HL-60 (cell line): ENCODE results near the gene RGS19.

Experiments
- DNase-seq, 2 experiments: peaks; one replicate each; pipeline ENCODE4 v3.0.0-alpha.2; 2010 to 2020; ENCODE audit warnings: low read depth in 1 of 2, low spot score in 1 of 2
- H3K27ac ChIP-seq: fragments of 250-450 bp; sonication (Bioruptor Pico); replicated peaks from 2 replicates; pipeline ENCODE4 v1.5.1; 2020; ENCODE audit warnings: mild to moderate bottlenecking, moderate library complexity
- H3K27me3 ChIP-seq: fragments of 250-450 bp; sonication (Bioruptor Pico); 2 replicates; pipeline ENCODE4 v1.5.1; 2021; ENCODE audit warnings: mild to moderate bottlenecking, moderate library complexity; ENCODE audit not compliant: insufficient read depth, poor library complexity, severe bottlenecking
- H3K4me3 ChIP-seq: replicated peaks from 2 replicates; pipeline ENCODE4 v1.5.1; 2011; ENCODE audit warnings: mild to moderate bottlenecking, control low read depth, low read length; ENCODE audit not compliant: insufficient read depth
- GABPA ChIP-seq: IDR thresholded peaks from 2 replicates; pipeline ENCODE4 v1.6.1; 2012; ENCODE audit warnings: low read depth
- POLR2AphosphoS5 ChIP-seq: IDR thresholded peaks from 2 replicates; pipeline ENCODE4 v1.6.1; 2012; ENCODE audit warnings: low read depth
- SPI1 ChIP-seq: IDR thresholded peaks from 2 replicates; pipeline ENCODE4 v1.6.1; 2012; ENCODE audit warnings: low read depth, mild to moderate bottlenecking, borderline replicate concordance
- TF ChIP-seq, protein P1 (sequence below): IDR thresholded peaks from one replicate; pipeline ENCODE4 v1.5.1; 2011; ENCODE audit warnings: low read length, control low read depth, inconsistent platforms; ENCODE audit not compliant: insufficient read depth
- TF ChIP-seq, protein P2 (sequence below): IDR thresholded peaks from 2 replicates; pipeline ENCODE4 v1.6.1; 2012; ENCODE audit warnings: low read depth; ENCODE audit not compliant: insufficient replicate concordance

The RGS19 gene

DNA sequence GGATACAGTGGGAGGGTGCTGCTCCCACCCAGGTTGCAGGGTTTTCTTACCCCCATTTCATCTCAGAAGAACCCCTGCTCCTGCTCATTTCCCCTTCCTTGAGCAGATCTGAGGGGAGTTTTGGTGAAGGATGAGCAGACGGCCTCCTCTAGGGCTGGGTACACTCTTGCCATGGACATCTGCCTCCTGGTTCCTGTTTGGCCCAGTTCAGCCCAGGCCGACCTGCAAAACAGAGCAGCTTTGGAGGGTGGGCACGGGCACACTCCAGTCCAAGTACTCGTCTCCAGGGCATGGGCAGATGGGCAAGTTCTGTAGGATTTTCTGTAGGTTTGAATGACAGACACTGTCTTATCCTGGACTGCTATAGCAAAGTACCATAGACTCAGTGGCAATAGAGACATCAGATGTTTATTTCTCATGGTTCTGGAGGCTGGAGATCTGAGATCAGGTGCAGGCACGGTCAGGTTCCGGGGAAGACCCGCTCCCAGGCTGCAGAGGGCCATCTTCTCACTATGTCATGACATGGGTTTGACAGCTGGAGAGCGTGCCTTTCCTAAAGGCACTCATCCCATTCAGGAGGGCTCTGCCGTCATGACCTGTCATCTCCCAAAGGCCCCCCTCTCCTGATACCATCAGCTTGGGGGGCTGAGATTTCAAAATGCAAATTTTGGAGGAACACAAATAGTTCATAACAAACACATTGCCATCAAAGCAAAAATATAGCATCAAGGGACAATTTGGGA, 21.8 kb upstream of the RGS19 start:
- DNase-seq: no peak
- no peak for TF ChIP-seq POLR2AphosphoS5
- TF ChIP-seq, protein P1, sequence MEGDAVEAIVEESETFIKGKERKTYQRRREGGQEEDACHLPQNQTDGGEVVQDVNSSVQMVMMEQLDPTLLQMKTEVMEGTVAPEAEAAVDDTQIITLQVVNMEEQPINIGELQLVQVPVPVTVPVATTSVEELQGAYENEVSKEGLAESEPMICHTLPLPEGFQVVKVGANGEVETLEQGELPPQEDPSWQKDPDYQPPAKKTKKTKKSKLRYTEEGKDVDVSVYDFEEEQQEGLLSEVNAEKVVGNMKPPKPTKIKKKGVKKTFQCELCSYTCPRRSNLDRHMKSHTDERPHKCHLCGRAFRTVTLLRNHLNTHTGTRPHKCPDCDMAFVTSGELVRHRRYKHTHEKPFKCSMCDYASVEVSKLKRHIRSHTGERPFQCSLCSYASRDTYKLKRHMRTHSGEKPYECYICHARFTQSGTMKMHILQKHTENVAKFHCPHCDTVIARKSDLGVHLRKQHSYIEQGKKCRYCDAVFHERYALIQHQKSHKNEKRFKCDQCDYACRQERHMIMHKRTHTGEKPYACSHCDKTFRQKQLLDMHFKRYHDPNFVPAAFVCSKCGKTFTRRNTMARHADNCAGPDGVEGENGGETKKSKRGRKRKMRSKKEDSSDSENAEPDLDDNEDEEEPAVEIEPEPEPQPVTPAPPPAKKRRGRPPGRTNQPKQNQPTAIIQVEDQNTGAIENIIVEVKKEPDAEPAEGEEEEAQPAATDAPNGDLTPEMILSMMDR: no peak
- TF ChIP-seq GABPA: no peak
- TF ChIP-seq, protein P2, sequence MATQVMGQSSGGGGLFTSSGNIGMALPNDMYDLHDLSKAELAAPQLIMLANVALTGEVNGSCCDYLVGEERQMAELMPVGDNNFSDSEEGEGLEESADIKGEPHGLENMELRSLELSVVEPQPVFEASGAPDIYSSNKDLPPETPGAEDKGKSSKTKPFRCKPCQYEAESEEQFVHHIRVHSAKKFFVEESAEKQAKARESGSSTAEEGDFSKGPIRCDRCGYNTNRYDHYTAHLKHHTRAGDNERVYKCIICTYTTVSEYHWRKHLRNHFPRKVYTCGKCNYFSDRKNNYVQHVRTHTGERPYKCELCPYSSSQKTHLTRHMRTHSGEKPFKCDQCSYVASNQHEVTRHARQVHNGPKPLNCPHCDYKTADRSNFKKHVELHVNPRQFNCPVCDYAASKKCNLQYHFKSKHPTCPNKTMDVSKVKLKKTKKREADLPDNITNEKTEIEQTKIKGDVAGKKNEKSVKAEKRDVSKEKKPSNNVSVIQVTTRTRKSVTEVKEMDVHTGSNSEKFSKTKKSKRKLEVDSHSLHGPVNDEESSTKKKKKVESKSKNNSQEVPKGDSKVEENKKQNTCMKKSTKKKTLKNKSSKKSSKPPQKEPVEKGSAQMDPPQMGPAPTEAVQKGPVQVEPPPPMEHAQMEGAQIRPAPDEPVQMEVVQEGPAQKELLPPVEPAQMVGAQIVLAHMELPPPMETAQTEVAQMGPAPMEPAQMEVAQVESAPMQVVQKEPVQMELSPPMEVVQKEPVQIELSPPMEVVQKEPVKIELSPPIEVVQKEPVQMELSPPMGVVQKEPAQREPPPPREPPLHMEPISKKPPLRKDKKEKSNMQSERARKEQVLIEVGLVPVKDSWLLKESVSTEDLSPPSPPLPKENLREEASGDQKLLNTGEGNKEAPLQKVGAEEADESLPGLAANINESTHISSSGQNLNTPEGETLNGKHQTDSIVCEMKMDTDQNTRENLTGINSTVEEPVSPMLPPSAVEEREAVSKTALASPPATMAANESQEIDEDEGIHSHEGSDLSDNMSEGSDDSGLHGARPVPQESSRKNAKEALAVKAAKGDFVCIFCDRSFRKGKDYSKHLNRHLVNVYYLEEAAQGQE: no peak
- no peak for TF ChIP-seq SPI1
- no peak overlapping the region for H3K27ac ChIP-seq
- peaks cover 6% of the 10 kb centered on the region for H3K27me3 ChIP-seq
- H3K4me3 ChIP-seq: no peak overlapping the region

DNA sequence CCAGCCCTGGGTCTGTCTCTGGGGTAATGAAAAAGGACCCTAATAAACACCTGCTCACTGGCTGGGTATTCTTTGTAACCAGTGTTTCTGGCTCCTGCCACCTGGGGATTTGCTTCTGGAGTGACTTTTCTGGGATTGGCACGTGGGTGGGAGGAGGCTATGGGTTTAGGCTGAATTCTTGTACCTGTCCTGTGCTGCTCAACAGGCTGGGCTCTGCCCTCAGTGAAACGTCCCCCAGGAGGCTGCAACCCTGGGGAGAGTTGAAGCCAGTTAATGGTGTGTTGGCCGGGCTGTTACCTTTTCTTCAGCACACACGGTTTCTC, 21.2 kb upstream of the RGS19 start:
- H3K27ac ChIP-seq: no peak overlapping the region
- no peak for DNase-seq
- TF ChIP-seq POLR2AphosphoS5 (no peak), SPI1 (no peak), GABPA (no peak)
- TF ChIP-seq, protein P2: no peak
- TF ChIP-seq, protein P1: no peak
- H3K27me3 ChIP-seq: peaks cover 6% of the 10 kb centered on the region
- H3K4me3 ChIP-seq: no peak overlapping the region

DNA sequence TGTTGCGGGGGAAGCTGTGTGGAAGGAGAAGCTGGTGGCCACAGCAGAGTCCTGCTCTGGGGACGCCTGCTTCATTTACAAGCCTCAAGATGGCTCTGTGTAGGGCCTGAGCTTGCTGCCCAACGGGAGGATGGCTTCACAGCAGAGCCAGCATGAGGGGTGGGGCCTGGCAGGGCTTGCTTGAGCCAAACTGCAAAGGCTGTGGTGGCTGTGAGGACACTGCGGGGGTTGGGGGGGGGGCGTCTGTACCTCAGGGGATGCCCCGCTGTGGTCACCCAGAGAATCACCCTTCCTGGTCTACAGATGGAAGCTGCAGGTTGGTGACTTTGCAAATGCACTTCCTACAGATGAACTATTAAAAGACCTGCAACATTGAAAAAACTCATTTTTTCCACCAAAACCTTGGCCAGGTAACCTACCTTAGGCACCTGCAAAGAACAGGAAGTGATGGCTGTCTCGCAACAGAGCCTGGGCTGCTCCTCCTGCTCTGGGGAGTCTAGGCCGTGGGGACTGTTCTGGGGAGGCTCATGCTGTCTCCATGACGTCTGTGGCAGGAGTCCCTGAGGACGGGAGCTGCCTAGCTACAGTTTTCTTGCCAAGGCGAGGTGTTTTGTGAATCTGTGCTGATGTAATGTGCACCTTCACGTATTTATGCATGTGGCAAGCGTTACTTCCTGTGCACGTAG, 20.7 kb upstream of the RGS19 start:
- H3K27ac ChIP-seq: no peak overlapping the region
- DNase-seq: no peak
- H3K27me3 ChIP-seq: peaks cover 6% of the 10 kb centered on the region
- no peak for TF ChIP-seq GABPA
- TF ChIP-seq, protein P1: no peak
- TF ChIP-seq, protein P2: no peak
- TF ChIP-seq SPI1: no peak
- TF ChIP-seq POLR2AphosphoS5: no peak
- no peak overlapping the region for H3K4me3 ChIP-seq
